ENCODE results near the gene SMCR8. TPM values are rescaled to one million over a fixed set of nuclear protein-coding genes. Genes with fewer than 3 reads are reported as not detected.
"Not testable (repeated sequence)": the region's sequence is repeated elsewhere in the genome, so short reads cannot be mapped to it uniquely, and the experiment has no call there.

Gene SMCR8
- total RNA-seq, 1 donor from 2014 or later: 8.9 TPM

DNA sequence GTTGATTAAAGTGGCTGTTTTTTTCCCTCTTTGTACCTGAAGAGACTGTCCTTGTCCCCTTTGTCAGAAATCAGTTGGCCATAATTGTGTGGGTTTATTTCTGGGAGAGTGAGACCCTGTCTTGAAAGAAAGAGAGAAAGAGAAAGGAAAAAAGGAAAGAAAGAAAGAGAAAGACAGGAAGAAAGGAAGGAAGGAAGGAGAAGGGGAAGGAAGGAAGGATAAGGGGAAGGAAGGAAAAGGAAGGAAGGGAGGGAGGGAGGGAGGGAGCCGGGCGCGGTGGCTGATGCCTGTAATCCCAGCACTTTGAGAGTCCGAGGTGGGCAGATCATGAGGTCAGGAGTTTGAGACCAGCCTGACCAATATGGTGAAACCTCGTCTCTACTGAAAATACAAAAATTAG, 55.7 kb downstream of the SMCR8 start:
- H3K4me1 ChIP-seq: no peaks in the 10 kb centered on the region
- no peak overlapping the region for H3K4me3 Mint-ChIP-seq
- H3K79me2 ChIP-seq (ENCODE audit: low read depth): no peaks in the 10 kb centered on the region
- H3K4me2 ChIP-seq: no peak overlapping the region
- H3K4me1 Mint-ChIP-seq: no peaks in the 10 kb centered on the region
- H3K9ac ChIP-seq: no peak overlapping the region
- no peaks in the 10 kb centered on the region for H3F3A ChIP-seq (ENCODE audit: low read depth)
- no peaks in the 10 kb centered on the region for H4K20me1 ChIP-seq (ENCODE audit: low read depth)
- DNase-seq (ENCODE audit: low spot score): no peak
- H3K9me3 ChIP-seq (ENCODE audit: low read depth): no peaks in the 10 kb centered on the region
- H3K27me3 Mint-ChIP-seq (ENCODE audit: insufficient read depth, low read depth): peaks cover 10% of the 10 kb centered on the region
- H2AFZ ChIP-seq (replicated peaks): no peak overlapping the region
- H3K4me3 ChIP-seq: no peak overlapping the region
- no peaks in the 10 kb centered on the region for H3K27me3 ChIP-seq
- no peaks in the 10 kb centered on the region for H3K36me3 Mint-ChIP-seq
- peaks cover 2% of the 10 kb centered on the region for H3K9me3 Mint-ChIP-seq
- H3K36me3 ChIP-seq: no peaks in the 10 kb centered on the region
- no peak for TF ChIP-seq EZH2phosphoT487 (IDR thresholded peaks at IDR 0.05)
- TF ChIP-seq EZH2 (IDR thresholded peaks at IDR 0.05): no peak
- TF ChIP-seq, protein P1, sequence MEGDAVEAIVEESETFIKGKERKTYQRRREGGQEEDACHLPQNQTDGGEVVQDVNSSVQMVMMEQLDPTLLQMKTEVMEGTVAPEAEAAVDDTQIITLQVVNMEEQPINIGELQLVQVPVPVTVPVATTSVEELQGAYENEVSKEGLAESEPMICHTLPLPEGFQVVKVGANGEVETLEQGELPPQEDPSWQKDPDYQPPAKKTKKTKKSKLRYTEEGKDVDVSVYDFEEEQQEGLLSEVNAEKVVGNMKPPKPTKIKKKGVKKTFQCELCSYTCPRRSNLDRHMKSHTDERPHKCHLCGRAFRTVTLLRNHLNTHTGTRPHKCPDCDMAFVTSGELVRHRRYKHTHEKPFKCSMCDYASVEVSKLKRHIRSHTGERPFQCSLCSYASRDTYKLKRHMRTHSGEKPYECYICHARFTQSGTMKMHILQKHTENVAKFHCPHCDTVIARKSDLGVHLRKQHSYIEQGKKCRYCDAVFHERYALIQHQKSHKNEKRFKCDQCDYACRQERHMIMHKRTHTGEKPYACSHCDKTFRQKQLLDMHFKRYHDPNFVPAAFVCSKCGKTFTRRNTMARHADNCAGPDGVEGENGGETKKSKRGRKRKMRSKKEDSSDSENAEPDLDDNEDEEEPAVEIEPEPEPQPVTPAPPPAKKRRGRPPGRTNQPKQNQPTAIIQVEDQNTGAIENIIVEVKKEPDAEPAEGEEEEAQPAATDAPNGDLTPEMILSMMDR (IDR thresholded peaks at IDR 0.05): no peak
- no peak overlapping the region for H3K27ac Mint-ChIP-seq
- H3K27ac ChIP-seq: no peak overlapping the region

DNA sequence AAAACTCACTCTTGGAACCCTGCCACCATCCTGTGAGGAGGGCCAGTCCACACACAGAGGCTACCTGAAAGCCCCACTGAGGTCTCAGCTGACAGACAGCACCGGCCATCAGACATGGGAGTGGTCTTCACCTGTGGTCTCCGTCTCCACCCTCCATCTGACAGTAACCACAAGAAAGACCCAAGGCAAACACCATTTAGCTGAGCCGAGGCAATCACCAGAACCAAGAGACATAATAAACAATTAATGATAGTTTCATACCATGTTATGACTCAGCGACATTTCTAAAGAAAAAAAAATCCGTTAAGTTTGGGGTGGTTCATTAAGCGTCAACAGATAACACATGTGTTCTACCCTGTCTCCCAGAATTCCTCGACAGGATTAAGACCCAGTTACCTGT, 56.4 kb downstream of the SMCR8 start:
- no peaks in the 10 kb centered on the region for H3K36me3 Mint-ChIP-seq
- no peak overlapping the region for H3K27ac Mint-ChIP-seq
- Histone ChIP-seq H3K4me1 (no peaks in the 10 kb centered on the region), H3K9ac (no peak overlapping the region), H3K9me3 (ENCODE audit: low read depth) (no peaks in the 10 kb centered on the region), H3K4me2 (no peak overlapping the region), H2AFZ (replicated peaks) (no peak overlapping the region), H3K36me3 (no peaks in the 10 kb centered on the region), H3K4me3 (no peak overlapping the region), H4K20me1 (ENCODE audit: low read depth) (no peaks in the 10 kb centered on the region), H3K27me3 (no peaks in the 10 kb centered on the region), H3K79me2 (ENCODE audit: low read depth) (no peaks in the 10 kb centered on the region), H3F3A (ENCODE audit: low read depth) (no peaks in the 10 kb centered on the region), H3K27ac (no peak overlapping the region)
- H3K27me3 Mint-ChIP-seq (ENCODE audit: insufficient read depth, low read depth): peaks cover 10% of the 10 kb centered on the region
- TF ChIP-seq EZH2phosphoT487 (IDR thresholded peaks at IDR 0.05): no peak
- no peak for TF ChIP-seq EZH2 (IDR thresholded peaks at IDR 0.05)
- TF ChIP-seq, protein P1 (IDR thresholded peaks at IDR 0.05): no peak
- peaks cover 2% of the 10 kb centered on the region for H3K9me3 Mint-ChIP-seq
- no peaks in the 10 kb centered on the region for H3K4me1 Mint-ChIP-seq
- H3K4me3 Mint-ChIP-seq: no peak overlapping the region
- DNase-seq (ENCODE audit: low spot score): no peak

DNA sequence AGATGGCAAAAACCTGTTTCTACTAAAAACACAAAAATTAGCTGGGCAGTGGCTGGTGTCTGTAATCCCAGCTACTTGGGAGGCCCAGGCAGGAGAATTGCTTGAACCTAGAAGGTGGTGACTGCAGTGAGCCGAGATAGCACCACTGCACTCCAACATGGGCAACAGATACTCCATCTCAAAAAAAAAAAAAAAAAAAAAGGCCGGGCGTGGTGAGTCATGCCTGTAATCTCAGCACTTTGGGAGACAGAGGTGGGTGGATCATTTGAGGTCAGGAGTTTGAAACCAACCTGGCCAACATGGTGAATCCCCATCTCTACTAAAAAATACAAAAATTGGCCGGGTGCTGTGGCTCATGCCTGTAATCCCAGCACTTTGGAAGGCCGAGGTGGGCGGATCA, 58.1 kb downstream of the SMCR8 start:
- not testable (repeated sequence) for H3K27me3 ChIP-seq; H3K4me3 ChIP-seq; H3K36me3 ChIP-seq; H3K79me2 ChIP-seq (ENCODE audit: low read depth); H3K4me1 Mint-ChIP-seq; H3K36me3 Mint-ChIP-seq; H4K20me1 ChIP-seq (ENCODE audit: low read depth); H3K27ac Mint-ChIP-seq; H3K9me3 Mint-ChIP-seq; H3K4me2 ChIP-seq; H2AFZ ChIP-seq (replicated peaks); H3F3A ChIP-seq (ENCODE audit: low read depth); H3K27ac ChIP-seq; DNase-seq (ENCODE audit: low spot score); H3K9me3 ChIP-seq (ENCODE audit: low read depth); H3K4me1 ChIP-seq; H3K9ac ChIP-seq; H3K4me3 Mint-ChIP-seq
- H3K27me3 Mint-ChIP-seq (ENCODE audit: insufficient read depth, low read depth): peaks cover 10% of the 10 kb centered on the region

DNA sequence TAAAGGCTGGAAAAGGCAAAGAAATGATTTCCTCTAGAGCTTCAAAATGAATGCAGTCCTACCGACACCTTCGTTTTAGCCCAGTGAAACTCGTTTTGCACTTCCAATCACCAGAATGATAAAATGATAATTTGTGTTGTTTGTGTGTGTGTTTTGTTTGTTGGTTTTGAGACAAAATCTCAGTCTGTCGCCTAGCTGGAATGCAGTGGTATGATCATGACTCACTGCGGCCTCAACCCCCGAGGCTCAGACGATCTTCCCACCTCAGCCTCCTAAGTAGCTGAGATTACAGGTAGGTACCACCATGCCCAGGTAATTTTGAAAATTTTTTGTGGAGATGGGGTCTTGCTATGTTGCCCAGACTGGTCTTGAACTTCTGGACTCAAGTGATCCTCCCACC, 59.1 kb downstream of the SMCR8 start:
- no peak for TF ChIP-seq EZH2phosphoT487 (IDR thresholded peaks at IDR 0.05)
- TF ChIP-seq EZH2 (IDR thresholded peaks at IDR 0.05): no peak
- TF ChIP-seq, protein P1 (IDR thresholded peaks at IDR 0.05): no peak
- no peak overlapping the region for H3K4me3 Mint-ChIP-seq
- H4K20me1 ChIP-seq (ENCODE audit: low read depth): no peaks in the 10 kb centered on the region

More for the DNA sequence above, 59.1 kb downstream of the SMCR8 start:
- Mint-ChIP-seq H3K4me1 (no peaks in the 10 kb centered on the region), H3K9me3 (peaks cover 2% of the 10 kb centered on the region), H3K27me3 (ENCODE audit: insufficient read depth, low read depth) (peaks cover 9% of the 10 kb centered on the region), H3K27ac (no peak overlapping the region), H3K36me3 (no peaks in the 10 kb centered on the region)
- Histone ChIP-seq H3K4me3 (no peak overlapping the region), H3K27ac (no peak overlapping the region), H3K27me3 (no peaks in the 10 kb centered on the region), H3K4me1 (no peaks in the 10 kb centered on the region), H3K36me3 (no peaks in the 10 kb centered on the region), H3K9me3 (ENCODE audit: low read depth) (no peaks in the 10 kb centered on the region), H3K9ac (no peak overlapping the region), H3K4me2 (no peak overlapping the region), H2AFZ (replicated peaks) (no peak overlapping the region), H3K79me2 (ENCODE audit: low read depth) (no peaks in the 10 kb centered on the region), H3F3A (ENCODE audit: low read depth) (no peaks in the 10 kb centered on the region)
- DNase-seq (ENCODE audit: low spot score): no peak

Small RNA genes within 50 kb of the gene (microRNA-seq; reads per million reads assigned to microRNA genes)
- gene MIR6778: not detected

Other genes starting within 250 kb of the SMCR8 start
- gene DRG2, start 227.3 kb upstream of the SMCR8 start, total RNA-seq (ENCODE audit: low replicate concordance): 24.8 and 46.5 TPM in 2 replicates
- gene MYO15A, start 206.5 kb upstream of the SMCR8 start, total RNA-seq (ENCODE audit: low replicate concordance): 1.2 and 5.4 TPM in 2 replicates
- 78.8 and 98.2 TPM in 2 replicates for gene ALKBH5, start 131.5 kb upstream of the SMCR8 start, total RNA-seq (ENCODE audit: low replicate concordance)
- 70.5 and 190 TPM in 2 replicates for gene LLGL1, start 89.7 kb upstream of the SMCR8 start, total RNA-seq (ENCODE audit: low replicate concordance)
- gene FLII, start 56.6 kb upstream of the SMCR8 start, total RNA-seq (ENCODE audit: low replicate concordance): 117 and 193 TPM in 2 replicates
- gene MIEF2, start 54.6 kb upstream of the SMCR8 start, total RNA-seq (ENCODE audit: low replicate concordance): 8.1 and 23.2 TPM in 2 replicates
- 49.2 and 67.8 TPM in 2 replicates for gene TOP3A, start 299 bp upstream of the SMCR8 start, total RNA-seq (ENCODE audit: low replicate concordance)
- 26.3 and 38.5 TPM in 2 replicates for gene SHMT1, start 48.3 kb downstream of the SMCR8 start, total RNA-seq (ENCODE audit: low replicate concordance)
- gene EVPLL, start 62.5 kb downstream of the SMCR8 start, total RNA-seq (ENCODE audit: low replicate concordance): not detected in 2 replicates
- gene LGALS9C, start 161.5 kb downstream of the SMCR8 start, total RNA-seq (ENCODE audit: low replicate concordance): not detected in 2 replicates